GM23338 (cell line): Measurements from ENCODE around the gene EXOC7. TPM values are rescaled to one million over a fixed set of nuclear protein-coding genes. Genes with fewer than 3 reads are reported as not detected.

Source experiments
- ATAC-seq: fragments of 200-7000 bp; cut with Tn5 transposase; 3 replicates; pipeline ENCODE4 v1.9.1; 2020
- DNase-seq: peaks from one replicate; pipeline ENCODE4 v3.0.0-alpha.2; 2015; ENCODE audit warnings: low spot score
- H2AFZ ChIP-seq: fragments of 200-600 bp; sonication (generic); 2 replicates; pipeline ENCODE4 v1.8.0; 2016; ENCODE audit warnings: antibody characterized with exemption, mild to moderate bottlenecking, moderate library complexity
- H3F3A ChIP-seq: fragments of 200-600 bp; sonication (generic); replicated peaks from 2 replicates; pipeline ENCODE4 v1.8.0; 2017; ENCODE audit warnings: antibody characterized with exemption, mixed run types, low read depth
- H3K27ac ChIP-seq: fragments of 200-600 bp; sonication (generic); 2 replicates; pipeline ENCODE4 v1.6.1; 2016; ENCODE audit warnings: low read depth
- H3K27me3 ChIP-seq: fragments of 200-600 bp; sonication (generic); 2 replicates; pipeline ENCODE4 v1.8.0; 2016; ENCODE audit warnings: mild to moderate bottlenecking, mixed run types, moderate library complexity; ENCODE audit not compliant: insufficient read depth
- H3K36me3 ChIP-seq: fragments of 200-600 bp; sonication (generic); 2 replicates; pipeline ENCODE4 v1.8.0; 2016; ENCODE audit warnings: mild to moderate bottlenecking; ENCODE audit not compliant: insufficient read depth
- H3K4me1 ChIP-seq: fragments of 200-600 bp; sonication (generic); 2 replicates; pipeline ENCODE4 v1.8.0; 2016; ENCODE audit warnings: mild to moderate bottlenecking, moderate library complexity; ENCODE audit not compliant: insufficient read depth
- H3K4me2 ChIP-seq: fragments of 200-600 bp; sonication (generic); 2 replicates; pipeline ENCODE4 v1.7.1; 2017; ENCODE audit warnings: mixed run types
- H3K4me3 ChIP-seq: fragments of 200-600 bp; sonication (generic); 2 replicates; pipeline ENCODE4 v1.6.1; 2016; ENCODE audit warnings: mixed run types
- H3K79me2 ChIP-seq: fragments of 200-600 bp; sonication (generic); replicated peaks from 2 replicates; pipeline ENCODE4 v1.8.0; 2017; ENCODE audit warnings: mild to moderate bottlenecking; ENCODE audit not compliant: insufficient read depth
- H3K9me2 ChIP-seq: fragments of 200-600 bp; sonication (generic); 2 replicates; pipeline ENCODE4 v1.8.0; 2017; ENCODE audit not compliant: insufficient read depth
- H4K20me1 ChIP-seq: fragments of 200-600 bp; sonication (generic); replicated peaks from 2 replicates; pipeline ENCODE4 v1.8.0; 2017; ENCODE audit warnings: mild to moderate bottlenecking; ENCODE audit not compliant: insufficient read depth
- H3K27ac Mint-ChIP-seq: 2 replicates; pipeline ENCODE4 v1.8.0; 2020; ENCODE audit warnings: inconsistent platforms, mild to moderate bottlenecking, moderate library complexity, mixed read lengths
- H3K27me3 Mint-ChIP-seq: 3 replicates; pipeline ENCODE4 v1.8.0; 2022; ENCODE audit warnings: low read depth, mild to moderate bottlenecking, moderate library complexity, mixed read lengths, inconsistent platforms; ENCODE audit not compliant: insufficient read depth, poor library complexity
- H3K36me3 Mint-ChIP-seq: 3 replicates; pipeline ENCODE4 v1.8.0; 2021; ENCODE audit warnings: low read depth, mild to moderate bottlenecking, inconsistent platforms, moderate library complexity, mixed read lengths
- H3K4me1 Mint-ChIP-seq: 3 replicates; pipeline ENCODE4 v1.8.0; 2020; ENCODE audit warnings: mild to moderate bottlenecking, inconsistent platforms, mixed read lengths
- H3K4me3 Mint-ChIP-seq: 3 replicates; pipeline ENCODE4 v1.8.0; 2021; ENCODE audit warnings: moderate library complexity, mild to moderate bottlenecking, inconsistent platforms, mixed read lengths
- H3K9me3 Mint-ChIP-seq: 3 replicates; pipeline ENCODE4 v1.8.0; 2020; ENCODE audit warnings: moderate library complexity, mild to moderate bottlenecking, inconsistent platforms, mixed read lengths
- CREB1 ChIP-seq: fragments of 250-450 bp; sonication (Bioruptor Pico); IDR thresholded peaks from 2 replicates; pipeline ENCODE4 v1.5.0; 2020; ENCODE audit warnings: low read depth, mild to moderate bottlenecking, moderate library complexity
- EZH2 ChIP-seq: fragments of 200-600 bp; sonication (generic); IDR thresholded peaks from one replicate; pipeline ENCODE4 v1.8.0; 2017; ENCODE audit warnings: antibody characterized with exemption, mild to moderate bottlenecking, low read depth; ENCODE audit not compliant: unreplicated experiment
- EZH2phosphoT487 ChIP-seq: fragments of 200-600 bp; sonication (generic); IDR thresholded peaks from one replicate; pipeline ENCODE4 v1.8.1; 2018; ENCODE audit warnings: antibody characterized with exemption; ENCODE audit not compliant: unreplicated experiment
- JUNB ChIP-seq: IDR thresholded peaks from one replicate; pipeline ENCODE4 v1.6.1; 2016; ENCODE audit warnings: antibody characterized with exemption; ENCODE audit not compliant: unreplicated experiment
- NANOG ChIP-seq: IDR thresholded peaks from 2 replicates; pipeline ENCODE4 v1.6.1; 2016; ENCODE audit warnings: antibody characterized with exemption, borderline replicate concordance
- POLR2AphosphoS5 ChIP-seq: IDR thresholded peaks from 2 replicates; pipeline ENCODE4 v1.6.1; 2016; ENCODE audit warnings: antibody characterized with exemption, low read depth
- STAT1 ChIP-seq: IDR thresholded peaks from one replicate; pipeline ENCODE4 v1.6.1; 2016; ENCODE audit warnings: antibody characterized with exemption; ENCODE audit not compliant: unreplicated experiment
- ZNF114 ChIP-seq: fragments of 250-450 bp; sonication (Bioruptor Pico); IDR thresholded peaks from 2 replicates; pipeline ENCODE4 v1.5.0; 2020; ENCODE audit warnings: mild to moderate bottlenecking, moderate library complexity
- ZNF331 ChIP-seq: fragments of 250-450 bp; sonication (Bioruptor Pico); IDR thresholded peaks from 2 replicates; pipeline ENCODE4 v1.5.0; 2020; ENCODE audit warnings: low read depth, mild to moderate bottlenecking, moderate library complexity
- polyA plus RNA-seq: library from polyadenylated mRNA; unstranded; fragments of >200 nt; fragmentation: Nextera tagmentation; extraction: Ambion mirVana; gene quantifications from 2 replicates; pipeline ENCODE4 v1.2.1, GENCODE V29; 2016
- total RNA-seq: library from RNA; depleted of rRNA; stranded (reverse); fragments of >200 nt; shearing (Covaris generic); gene quantifications from 2 replicates; pipeline ENCODE4 v1.2.3, GENCODE V29; 2014
- TF ChIP-seq, protein P1 (sequence below): fragments of 250-450 bp; sonication (Bioruptor Pico); IDR thresholded peaks from 2 replicates; pipeline ENCODE4 v1.5.0; 2020; ENCODE audit warnings: mild to moderate bottlenecking, moderate library complexity
- TF ChIP-seq, protein P2 (sequence below), 2 experiments: fragments of 200-600 bp in 1 of 2; sonication (generic) in 1 of 2; conservative IDR thresholded peaks; 2 replicates each; pipeline versions ENCODE4 v1.5.1 to v1.6.1; 2016 to 2017; ENCODE audit warnings: antibody characterized with exemption in 2 of 2, low read depth in 2 of 2, mild to moderate bottlenecking in 2 of 2, moderate library complexity in 1 of 2
- TF ChIP-seq, protein P3 (sequence below): IDR thresholded peaks from 2 replicates; pipeline ENCODE4 v1.6.1; 2016; ENCODE audit warnings: antibody characterized with exemption
- TF ChIP-seq, protein P4 (sequence below): IDR thresholded peaks from one replicate; pipeline ENCODE4 v1.6.1; 2018; ENCODE audit warnings: antibody characterized with exemption; ENCODE audit not compliant: unreplicated experiment

The EXOC7 gene
- total and polyA plus RNA-seq, 2 experiments from 2014 or later, result 75.4 to 77.4 TPM

DNA sequence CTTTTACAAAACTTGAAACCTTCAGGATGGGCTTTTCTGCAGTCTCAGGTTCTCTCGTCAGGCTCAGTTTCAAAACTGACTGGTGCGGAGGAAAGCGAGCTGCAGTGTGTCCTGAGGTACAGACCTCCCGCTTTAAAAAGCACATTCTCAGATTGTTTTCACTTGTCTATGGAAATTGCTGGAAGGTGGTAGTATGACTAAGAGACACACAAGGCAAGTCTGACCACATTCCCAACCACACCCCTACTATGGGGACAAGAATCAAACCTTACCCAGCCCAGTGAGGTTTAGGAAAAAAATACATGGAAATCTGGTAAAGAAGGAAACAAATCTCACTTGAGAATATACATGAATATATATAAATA, 49.5 kb downstream of the EXOC7 start:
- H3K27ac Mint-ChIP-seq, result no peak overlapping the region
- 0 out of 2 replicates have a peak overlapping the region, but pooled peaks have one; percentile 63 for H3K27ac ChIP-seq
- no peak for ATAC-seq

More for the DNA sequence above, 49.5 kb downstream of the EXOC7 start:
- no peak overlapping the region for H3K4me2 ChIP-seq
- H3K9me2 ChIP-seq, result no peaks in the 10 kb centered on the region
- no peak for TF ChIP-seq JUNB
- no peak for TF ChIP-seq ZNF114 (CRISPR knock-in tag)
- TF ChIP-seq, protein P1, sequence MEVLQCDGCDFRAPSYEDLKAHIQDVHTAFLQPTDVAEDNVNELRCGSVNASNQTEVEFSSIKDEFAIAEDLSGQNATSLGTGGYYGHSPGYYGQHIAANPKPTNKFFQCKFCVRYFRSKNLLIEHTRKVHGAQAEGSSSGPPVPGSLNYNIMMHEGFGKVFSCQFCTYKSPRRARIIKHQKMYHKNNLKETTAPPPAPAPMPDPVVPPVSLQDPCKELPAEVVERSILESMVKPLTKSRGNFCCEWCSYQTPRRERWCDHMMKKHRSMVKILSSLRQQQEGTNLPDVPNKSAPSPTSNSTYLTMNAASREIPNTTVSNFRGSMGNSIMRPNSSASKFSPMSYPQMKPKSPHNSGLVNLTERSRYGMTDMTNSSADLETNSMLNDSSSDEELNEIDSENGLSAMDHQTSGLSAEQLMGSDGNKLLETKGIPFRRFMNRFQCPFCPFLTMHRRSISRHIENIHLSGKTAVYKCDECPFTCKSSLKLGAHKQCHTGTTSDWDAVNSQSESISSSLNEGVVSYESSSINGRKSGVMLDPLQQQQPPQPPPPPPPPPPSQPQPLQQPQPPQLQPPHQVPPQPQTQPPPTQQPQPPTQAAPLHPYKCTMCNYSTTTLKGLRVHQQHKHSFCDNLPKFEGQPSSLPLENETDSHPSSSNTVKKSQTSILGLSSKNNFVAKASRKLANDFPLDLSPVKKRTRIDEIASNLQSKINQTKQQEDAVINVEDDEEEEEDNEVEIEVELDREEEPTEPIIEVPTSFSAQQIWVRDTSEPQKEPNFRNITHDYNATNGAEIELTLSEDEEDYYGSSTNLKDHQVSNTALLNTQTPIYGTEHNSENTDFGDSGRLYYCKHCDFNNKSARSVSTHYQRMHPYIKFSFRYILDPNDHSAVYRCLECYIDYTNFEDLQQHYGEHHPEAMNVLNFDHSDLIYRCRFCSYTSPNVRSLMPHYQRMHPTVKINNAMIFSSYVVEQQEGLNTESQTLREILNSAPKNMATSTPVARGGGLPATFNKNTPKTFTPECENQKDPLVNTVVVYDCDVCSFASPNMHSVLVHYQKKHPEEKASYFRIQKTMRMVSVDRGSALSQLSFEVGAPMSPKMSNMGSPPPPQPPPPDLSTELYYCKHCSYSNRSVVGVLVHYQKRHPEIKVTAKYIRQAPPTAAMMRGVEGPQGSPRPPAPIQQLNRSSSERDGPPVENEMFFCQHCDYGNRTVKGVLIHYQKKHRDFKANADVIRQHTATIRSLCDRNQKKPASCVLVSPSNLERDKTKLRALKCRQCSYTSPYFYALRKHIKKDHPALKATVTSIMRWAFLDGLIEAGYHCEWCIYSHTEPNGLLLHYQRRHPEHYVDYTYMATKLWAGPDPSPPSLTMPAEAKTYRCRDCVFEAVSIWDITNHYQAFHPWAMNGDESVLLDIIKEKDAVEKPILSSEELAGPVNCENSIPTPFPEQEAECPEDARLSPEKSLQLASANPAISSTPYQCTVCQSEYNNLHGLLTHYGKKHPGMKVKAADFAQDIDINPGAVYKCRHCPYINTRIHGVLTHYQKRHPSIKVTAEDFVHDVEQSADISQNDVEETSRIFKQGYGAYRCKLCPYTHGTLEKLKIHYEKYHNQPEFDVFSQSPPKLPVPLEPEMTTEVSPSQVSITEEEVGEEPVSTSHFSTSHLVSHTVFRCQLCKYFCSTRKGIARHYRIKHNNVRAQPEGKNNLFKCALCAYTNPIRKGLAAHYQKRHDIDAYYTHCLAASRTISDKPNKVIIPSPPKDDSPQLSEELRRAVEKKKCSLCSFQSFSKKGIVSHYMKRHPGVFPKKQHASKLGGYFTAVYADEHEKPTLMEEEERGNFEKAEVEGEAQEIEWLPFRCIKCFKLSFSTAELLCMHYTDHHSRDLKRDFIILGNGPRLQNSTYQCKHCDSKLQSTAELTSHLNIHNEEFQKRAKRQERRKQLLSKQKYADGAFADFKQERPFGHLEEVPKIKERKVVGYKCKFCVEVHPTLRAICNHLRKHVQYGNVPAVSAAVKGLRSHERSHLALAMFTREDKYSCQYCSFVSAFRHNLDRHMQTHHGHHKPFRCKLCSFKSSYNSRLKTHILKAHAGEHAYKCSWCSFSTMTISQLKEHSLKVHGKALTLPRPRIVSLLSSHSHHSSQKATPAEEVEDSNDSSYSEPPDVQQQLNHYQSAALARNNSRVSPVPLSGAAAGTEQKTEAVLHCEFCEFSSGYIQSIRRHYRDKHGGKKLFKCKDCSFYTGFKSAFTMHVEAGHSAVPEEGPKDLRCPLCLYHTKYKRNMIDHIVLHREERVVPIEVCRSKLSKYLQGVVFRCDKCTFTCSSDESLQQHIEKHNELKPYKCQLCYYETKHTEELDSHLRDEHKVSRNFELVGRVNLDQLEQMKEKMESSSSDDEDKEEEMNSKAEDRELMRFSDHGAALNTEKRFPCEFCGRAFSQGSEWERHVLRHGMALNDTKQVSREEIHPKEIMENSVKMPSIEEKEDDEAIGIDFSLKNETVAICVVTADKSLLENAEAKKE, result no peak
- TF ChIP-seq EZH2phosphoT487, result no peak
- TF ChIP-seq, protein P2, sequence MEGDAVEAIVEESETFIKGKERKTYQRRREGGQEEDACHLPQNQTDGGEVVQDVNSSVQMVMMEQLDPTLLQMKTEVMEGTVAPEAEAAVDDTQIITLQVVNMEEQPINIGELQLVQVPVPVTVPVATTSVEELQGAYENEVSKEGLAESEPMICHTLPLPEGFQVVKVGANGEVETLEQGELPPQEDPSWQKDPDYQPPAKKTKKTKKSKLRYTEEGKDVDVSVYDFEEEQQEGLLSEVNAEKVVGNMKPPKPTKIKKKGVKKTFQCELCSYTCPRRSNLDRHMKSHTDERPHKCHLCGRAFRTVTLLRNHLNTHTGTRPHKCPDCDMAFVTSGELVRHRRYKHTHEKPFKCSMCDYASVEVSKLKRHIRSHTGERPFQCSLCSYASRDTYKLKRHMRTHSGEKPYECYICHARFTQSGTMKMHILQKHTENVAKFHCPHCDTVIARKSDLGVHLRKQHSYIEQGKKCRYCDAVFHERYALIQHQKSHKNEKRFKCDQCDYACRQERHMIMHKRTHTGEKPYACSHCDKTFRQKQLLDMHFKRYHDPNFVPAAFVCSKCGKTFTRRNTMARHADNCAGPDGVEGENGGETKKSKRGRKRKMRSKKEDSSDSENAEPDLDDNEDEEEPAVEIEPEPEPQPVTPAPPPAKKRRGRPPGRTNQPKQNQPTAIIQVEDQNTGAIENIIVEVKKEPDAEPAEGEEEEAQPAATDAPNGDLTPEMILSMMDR (conservative IDR thresholded peaks at IDR 0.05; ENCODE audit: low read depth in 2 of 2), result no peak
- no peak for TF ChIP-seq CREB1 (CRISPR knock-in tag)
- no peak for TF ChIP-seq ZNF331 (CRISPR knock-in tag)
- TF ChIP-seq, protein P3, sequence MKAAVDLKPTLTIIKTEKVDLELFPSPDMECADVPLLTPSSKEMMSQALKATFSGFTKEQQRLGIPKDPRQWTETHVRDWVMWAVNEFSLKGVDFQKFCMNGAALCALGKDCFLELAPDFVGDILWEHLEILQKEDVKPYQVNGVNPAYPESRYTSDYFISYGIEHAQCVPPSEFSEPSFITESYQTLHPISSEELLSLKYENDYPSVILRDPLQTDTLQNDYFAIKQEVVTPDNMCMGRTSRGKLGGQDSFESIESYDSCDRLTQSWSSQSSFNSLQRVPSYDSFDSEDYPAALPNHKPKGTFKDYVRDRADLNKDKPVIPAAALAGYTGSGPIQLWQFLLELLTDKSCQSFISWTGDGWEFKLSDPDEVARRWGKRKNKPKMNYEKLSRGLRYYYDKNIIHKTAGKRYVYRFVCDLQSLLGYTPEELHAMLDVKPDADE, result no peak
- no peak for TF ChIP-seq POLR2AphosphoS5
- no peak for TF ChIP-seq STAT1
- TF ChIP-seq, protein P4, sequence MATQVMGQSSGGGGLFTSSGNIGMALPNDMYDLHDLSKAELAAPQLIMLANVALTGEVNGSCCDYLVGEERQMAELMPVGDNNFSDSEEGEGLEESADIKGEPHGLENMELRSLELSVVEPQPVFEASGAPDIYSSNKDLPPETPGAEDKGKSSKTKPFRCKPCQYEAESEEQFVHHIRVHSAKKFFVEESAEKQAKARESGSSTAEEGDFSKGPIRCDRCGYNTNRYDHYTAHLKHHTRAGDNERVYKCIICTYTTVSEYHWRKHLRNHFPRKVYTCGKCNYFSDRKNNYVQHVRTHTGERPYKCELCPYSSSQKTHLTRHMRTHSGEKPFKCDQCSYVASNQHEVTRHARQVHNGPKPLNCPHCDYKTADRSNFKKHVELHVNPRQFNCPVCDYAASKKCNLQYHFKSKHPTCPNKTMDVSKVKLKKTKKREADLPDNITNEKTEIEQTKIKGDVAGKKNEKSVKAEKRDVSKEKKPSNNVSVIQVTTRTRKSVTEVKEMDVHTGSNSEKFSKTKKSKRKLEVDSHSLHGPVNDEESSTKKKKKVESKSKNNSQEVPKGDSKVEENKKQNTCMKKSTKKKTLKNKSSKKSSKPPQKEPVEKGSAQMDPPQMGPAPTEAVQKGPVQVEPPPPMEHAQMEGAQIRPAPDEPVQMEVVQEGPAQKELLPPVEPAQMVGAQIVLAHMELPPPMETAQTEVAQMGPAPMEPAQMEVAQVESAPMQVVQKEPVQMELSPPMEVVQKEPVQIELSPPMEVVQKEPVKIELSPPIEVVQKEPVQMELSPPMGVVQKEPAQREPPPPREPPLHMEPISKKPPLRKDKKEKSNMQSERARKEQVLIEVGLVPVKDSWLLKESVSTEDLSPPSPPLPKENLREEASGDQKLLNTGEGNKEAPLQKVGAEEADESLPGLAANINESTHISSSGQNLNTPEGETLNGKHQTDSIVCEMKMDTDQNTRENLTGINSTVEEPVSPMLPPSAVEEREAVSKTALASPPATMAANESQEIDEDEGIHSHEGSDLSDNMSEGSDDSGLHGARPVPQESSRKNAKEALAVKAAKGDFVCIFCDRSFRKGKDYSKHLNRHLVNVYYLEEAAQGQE, result no peak
- TF ChIP-seq EZH2, result no peak
- no peak for TF ChIP-seq NANOG
- peaks cover 18% of the 10 kb centered on the region for H4K20me1 ChIP-seq
- H3K27me3 ChIP-seq, result no peaks in the 10 kb centered on the region
- H3F3A ChIP-seq, result peaks cover 15% of the 10 kb centered on the region; the same call in 1 of the 2 replicates
- no peak for DNase-seq
- peaks cover 49% of the 10 kb centered on the region for H3K36me3 ChIP-seq
- peaks cover 14% of the 10 kb centered on the region; the same call in 1 of the 2 replicates for H3K79me2 ChIP-seq
- H3K36me3 Mint-ChIP-seq, result peaks cover 64% of the 10 kb centered on the region
- no peak overlapping the region for H3K4me3 Mint-ChIP-seq
- peaks cover 1% of the 10 kb centered on the region for H3K27me3 Mint-ChIP-seq
- peaks cover 8% of the 10 kb centered on the region; the same call in 1 of the 2 replicates for H3K4me1 ChIP-seq
- no peak overlapping the region for H2AFZ ChIP-seq
- H3K9me3 Mint-ChIP-seq, result no peaks in the 10 kb centered on the region
- no peak overlapping the region for H3K4me3 ChIP-seq
- peaks cover 3% of the 10 kb centered on the region; the same call in 2 of the 3 replicates for H3K4me1 Mint-ChIP-seq
